H1 (cell line): ENCODE data around the gene TRAPPC8. TPM values are rescaled to one million over a fixed set of nuclear protein-coding genes. Genes with fewer than 3 reads are reported as not detected.

Source experiments
- CTCF ChIA-PET: fragments of 300-600 bp; sonication (Branson Sonifier 250); formaldehyde crosslinking; loops from one replicate; lab custom pipeline; 2021; ENCODE audit not compliant: partially characterized antibody; lab: Charles Lee
- POLR2A ChIA-PET: fragments of 300-600 bp; sonication (Branson Sonifier 250); formaldehyde crosslinking; loops from one replicate; lab custom pipeline; 2021; ENCODE audit warnings: inconsistent platforms; ENCODE audit not compliant: partially characterized antibody; lab: Charles Lee
- DNase-seq, 2 experiments: peaks; one replicate each; pipeline versions ENCODE4 v3.0.0 to v3.0.0-alpha.2; 2010 to 2022; ENCODE audit warnings: low spot score in 2 of 2, low read depth in 1 of 2, mixed read lengths in 1 of 2
- FAIRE-seq: peaks from 2 replicates; lab custom pipeline; 2011; peaks lifted over from hg19 to GRCh38; lab: Jason Lieb, UNC
- H2AFZ ChIP-seq: 2 replicates; pipeline ENCODE4 v1.8.1; 2012; ENCODE audit warnings: low read length, inconsistent platforms
- H2AK5ac ChIP-seq: 2 replicates; pipeline ENCODE4 v1.6.1; 2013; ENCODE audit warnings: low read depth, low read length
- H2BK120ac ChIP-seq: replicated peaks from 2 replicates; pipeline ENCODE3; 2013; ENCODE audit warnings: low read depth, low read length, inconsistent platforms
- H2BK12ac ChIP-seq: 2 replicates; pipeline ENCODE4 v1.6.1; 2013; ENCODE audit warnings: low read depth, low read length
- H2BK15ac ChIP-seq: 2 replicates; pipeline ENCODE4 v1.6.1; 2013; ENCODE audit warnings: low read length
- H2BK20ac ChIP-seq: 2 replicates; pipeline ENCODE4 v1.6.1; 2013; ENCODE audit warnings: low read length
- H2BK5ac ChIP-seq: 2 replicates; pipeline ENCODE4 v1.6.1; 2013; ENCODE audit warnings: low read depth, low read length
- H3K14ac ChIP-seq: 2 replicates; pipeline ENCODE4 v1.6.1; 2013; ENCODE audit warnings: inconsistent platforms; ENCODE audit not compliant: insufficient read length
- H3K18ac ChIP-seq: 2 replicates; pipeline ENCODE4 v1.6.1; 2013; ENCODE audit warnings: low read length; ENCODE audit errors: extremely low read depth
- H3K23ac ChIP-seq: 2 replicates; pipeline ENCODE4 v1.6.1; 2013; ENCODE audit warnings: inconsistent platforms; ENCODE audit not compliant: insufficient read length
- H3K23me2 ChIP-seq: 2 replicates; pipeline ENCODE4 v1.6.1; 2013; ENCODE audit warnings: low read depth, low read length
- H3K27ac ChIP-seq: 2 replicates; pipeline ENCODE4 v1.6.1; 2011; ENCODE audit warnings: low read depth, low read length, inconsistent platforms
- H3K27me3 ChIP-seq, 4 experiments: replicated peaks in 1 of 4; 1 replicate in 1 of 4; 2 replicates in 3 of 4; pipeline versions ENCODE4 v1.6.1 to v1.8.1; 2011 to 2013; ENCODE audit warnings: low read length in 3 of 4, mild to moderate bottlenecking in 3 of 4, inconsistent platforms in 2 of 4, mixed read lengths in 2 of 4, moderate library complexity in 1 of 4; ENCODE audit not compliant: control insufficient read depth in 3 of 4, insufficient read depth in 3 of 4; ENCODE audit errors: extremely low read depth in 1 of 4
- H3K36me3 ChIP-seq, 4 experiments: 2 replicates each; pipeline versions ENCODE4 v1.6.1 to v1.8.1; 2011 to 2013; ENCODE audit warnings: mild to moderate bottlenecking in 4 of 4, low read length in 3 of 4, moderate library complexity in 2 of 4, control low read depth in 1 of 4, inconsistent platforms in 1 of 4; ENCODE audit not compliant: insufficient read depth in 4 of 4, control insufficient read depth in 2 of 4
- H3K4ac ChIP-seq: replicated peaks from 2 replicates; pipeline ENCODE3; 2013; ENCODE audit warnings: low read length, low read depth, mixed read lengths, inconsistent platforms; ENCODE audit not compliant: insufficient read length
- H3K4me1 ChIP-seq, 4 experiments: replicated peaks in 1 of 4; 1 replicate in 1 of 4; 2 replicates in 3 of 4; pipeline versions ENCODE4 v1.6.1 to v1.8.1; 2011 to 2013; ENCODE audit warnings: low read length in 3 of 4, inconsistent platforms in 2 of 4, mixed read lengths in 1 of 4; ENCODE audit not compliant: insufficient read depth in 4 of 4, control insufficient read depth in 3 of 4
- H3K4me2 ChIP-seq, 2 experiments: 2 replicates each; pipeline versions ENCODE4 v1.6.1 to v1.8.1; 2011 to 2013; ENCODE audit warnings: low read depth in 2 of 2, low read length in 2 of 2, control low read depth in 1 of 2, inconsistent platforms in 1 of 2, mild to moderate bottlenecking in 1 of 2; ENCODE audit not compliant: insufficient read depth in 1 of 2
- H3K4me3 ChIP-seq, 4 experiments: fragments of 200-600, 300-600 bp in 1 of 4; sonication (generic), shearing (Covaris generic), sonication (Bioruptor Twin) in 1 of 4; 2 replicates each; pipeline versions ENCODE4 v1.5.1 to v1.8.1; 2011 to 2016; ENCODE audit warnings: low read length in 4 of 4, low read depth in 3 of 4, control low read depth in 2 of 4, inconsistent platforms in 2 of 4, mild to moderate bottlenecking in 2 of 4, mixed read lengths in 1 of 4, moderate library complexity in 1 of 4; ENCODE audit not compliant: insufficient read depth in 2 of 4; ENCODE audit errors: extremely low read depth in 1 of 4
- H3K56ac ChIP-seq: replicated peaks from 2 replicates; pipeline ENCODE3; 2013; ENCODE audit warnings: low read depth, mild to moderate bottlenecking, mixed read lengths, low read length, inconsistent platforms; ENCODE audit not compliant: insufficient read length
- H3K79me1 ChIP-seq: 2 replicates; pipeline ENCODE4 v1.6.1; 2013; ENCODE audit warnings: low read depth, low read length, control low read depth
- H3K79me2 ChIP-seq, 2 experiments: 2 replicates each; pipeline versions ENCODE4 v1.6.1 to v1.8.1; 2012 to 2013; ENCODE audit warnings: low read length in 2 of 2, mild to moderate bottlenecking in 2 of 2, inconsistent platforms in 1 of 2; ENCODE audit not compliant: insufficient read depth in 2 of 2, control insufficient read depth in 1 of 2
- H3K9ac ChIP-seq, 4 experiments: replicated peaks in 1 of 4; 1 replicate in 1 of 4; 2 replicates in 3 of 4; pipeline versions ENCODE4 v1.6.1 to v1.8.1; 2011 to 2013; ENCODE audit warnings: low read depth in 3 of 4, low read length in 3 of 4, control low read depth in 2 of 4, mild to moderate bottlenecking in 2 of 4, moderate library complexity in 2 of 4, inconsistent platforms in 1 of 4; ENCODE audit errors: extremely low read depth in 1 of 4
- H3K9me3 ChIP-seq, 2 experiments: 2 replicates each; pipeline versions ENCODE4 v1.6.1 to v1.8.1; 2012 to 2013; ENCODE audit warnings: mild to moderate bottlenecking in 2 of 2, moderate library complexity in 2 of 2, control low read depth in 1 of 2, inconsistent platforms in 1 of 2, low read depth in 1 of 2, low read length in 1 of 2, mixed read lengths in 1 of 2; ENCODE audit not compliant: insufficient read depth in 2 of 2
- H4K20me1 ChIP-seq, 2 experiments: replicated peaks in 1 of 2; 2 replicates each; pipeline versions ENCODE3 to v1.8.1; 2011 to 2013; ENCODE audit warnings: inconsistent platforms in 2 of 2, low read length in 2 of 2, mild to moderate bottlenecking in 1 of 2; ENCODE audit not compliant: insufficient read depth in 2 of 2, control insufficient read depth in 1 of 2
- H4K5ac ChIP-seq: 2 replicates; pipeline ENCODE4 v1.6.1; 2013; ENCODE audit warnings: low read length, low read depth, mixed read lengths, inconsistent platforms; ENCODE audit not compliant: insufficient read length
- H4K8ac ChIP-seq: 2 replicates; pipeline ENCODE4 v1.8.0; 2013; ENCODE audit warnings: mild to moderate bottlenecking, moderate library complexity, low read length, inconsistent platforms; ENCODE audit not compliant: insufficient read depth; ENCODE audit errors: extremely low read depth
- H4K91ac ChIP-seq: replicated peaks from 2 replicates; pipeline ENCODE3; 2013; ENCODE audit warnings: low read length, mixed read lengths, inconsistent platforms; ENCODE audit not compliant: insufficient read length
- ATF3 ChIP-seq: IDR thresholded peaks from 2 replicates; pipeline ENCODE4 v1.6.1; 2011; ENCODE audit warnings: low read depth, mild to moderate bottlenecking, low read length; ENCODE audit not compliant: insufficient read depth
- CHD1 ChIP-seq: IDR thresholded peaks from 2 replicates; pipeline ENCODE4 v1.6.1; 2012; ENCODE audit warnings: low read depth, low read length, improper control_type of control experiment
- GTF2F1 ChIP-seq: IDR thresholded peaks from 2 replicates; pipeline ENCODE4 v1.6.1; 2012; ENCODE audit warnings: low read depth, low read length, improper control_type of control experiment, borderline replicate concordance
- SP1 ChIP-seq: IDR thresholded peaks from 2 replicates; pipeline ENCODE4 v1.6.1; 2011; ENCODE audit warnings: low read depth, low read length
- TAF1 ChIP-seq: IDR thresholded peaks from 2 replicates; pipeline ENCODE4 v1.6.1; 2011; ENCODE audit warnings: mild to moderate bottlenecking, low read depth, low read length
- polyA plus RNA-seq, 7 experiments: library from polyadenylated mRNA; depleted of rRNA in 3 of 7; stranded (reverse) in 5 of 7; unstranded in 2 of 7; fragments of >200 nt in 5 of 7; fragments of 200-250 nt in 2 of 7; gene quantifications; 1 replicate in 5 of 7; 2 replicates in 1 of 7; 4 replicates in 1 of 7; pipeline versions ENCODE4 v1.2.1 to v1.2.3, GENCODE V29; 2011 to 2013; ENCODE audit warnings: missing spikeins in 2 of 7, mixed read lengths in 2 of 7
- total RNA-seq: library from RNA; stranded (reverse); fragmentation: NEBNext Ultra II Directional; extraction: Animal tissue kit (Norgen Biotek cat#: 25700); gene quantifications from 2 replicates; pipeline ENCODE4 v1.2.1, GENCODE V29; 2021

TRAPPC8 gene
- total and polyA plus RNA-seq, 2 of the 8 experiments (the other 6 are each of a cell fraction or from before 2014, with no cell fraction given) = 43.6 to 56.5 TPM

DNA sequence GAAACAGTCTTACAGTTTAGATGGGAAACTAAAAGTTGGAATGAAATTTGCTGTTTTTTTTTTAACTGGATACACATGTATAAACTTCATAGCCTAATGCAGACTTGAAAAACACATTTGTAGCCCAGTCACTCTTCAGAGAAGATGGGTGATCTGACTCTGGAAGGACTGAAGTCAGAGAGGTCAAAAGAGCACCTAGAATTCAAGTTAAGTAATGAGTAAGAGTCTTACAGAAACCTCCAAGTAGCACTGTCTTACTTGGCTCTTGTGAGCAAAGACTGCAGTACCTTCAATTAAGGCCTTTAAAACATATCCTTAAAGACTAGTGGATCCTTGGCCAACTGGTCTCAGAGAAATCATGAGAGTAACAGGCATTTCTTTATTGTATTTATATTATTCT is 41.9 kb downstream of the TRAPPC8 start:
- no peak overlapping the region for H4K91ac ChIP-seq
- no peak overlapping the region for H3K4me2 ChIP-seq
- no peak overlapping the region for H2BK20ac ChIP-seq
- ChIA-PET CTCF (no interaction called here), POLR2A (no interaction called here)
- H3K4ac ChIP-seq = no peak overlapping the region
- H3K27ac ChIP-seq = no peak overlapping the region
- no peak overlapping the region for H3K23ac ChIP-seq
- H3K36me3 ChIP-seq = peaks cover 0 to 54% (median 21%) of the 10 kb centered on the region in 4 experiments; a peak in 7 of 8 replicates
- no peak overlapping the region for H3K14ac ChIP-seq
- no peak overlapping the region for H2BK120ac ChIP-seq
- DNase-seq (no peak), FAIRE-seq (no peak)
- no peak overlapping the region for H2BK5ac ChIP-seq
- no peak overlapping the region for H3K56ac ChIP-seq
- H3K9me3 ChIP-seq = no peaks in the 10 kb centered on the region
- no peak overlapping the region for H4K8ac ChIP-seq
- no peak overlapping the region for H2AK5ac ChIP-seq
- no peak overlapping the region for H3K9ac ChIP-seq
- H3K27me3 ChIP-seq = no peaks in the 10 kb centered on the region
- no peak overlapping the region for H2BK15ac ChIP-seq
- TF ChIP-seq SP1 (no peak), GTF2F1 (no peak), TAF1 (no peak), CHD1 (no peak), ATF3 (no peak)
- H3K18ac ChIP-seq = no peak overlapping the region
- no peaks in the 10 kb centered on the region for H4K20me1 ChIP-seq
- H2BK12ac ChIP-seq = no peak overlapping the region
- no peak overlapping the region for H3K4me3 ChIP-seq
- H3K79me2 ChIP-seq = no peaks in the 10 kb centered on the region
- H4K5ac ChIP-seq = no peak overlapping the region
- no peaks in the 10 kb centered on the region for H3K23me2 ChIP-seq
- H3K79me1 ChIP-seq = no peaks in the 10 kb centered on the region
- no peaks in the 10 kb centered on the region for H3K4me1 ChIP-seq
- no peak overlapping the region for H2AFZ ChIP-seq
